Karpas-422 (cell line): ENCODE data around the gene RHOA. TPM values are rescaled to one million over a fixed set of nuclear protein-coding genes. Genes with fewer than 3 reads are reported as not detected.
"Not testable (repeated sequence)": the region's sequence is repeated elsewhere in the genome, so short reads cannot be mapped to it uniquely, and the experiment has no call there.

Experiments used
- DNase-seq: peaks from one replicate; pipeline ENCODE4 v3.0.0-alpha.2; 2015
- H2AFZ ChIP-seq: fragments of 200-600 bp; sonication (generic); 2 replicates; pipeline ENCODE4 v1.6.1; 2014; ENCODE audit warnings: antibody characterized with exemption, low read length, mixed read lengths
- H3K27ac ChIP-seq: fragments of 200-600 bp; sonication (generic); 2 replicates; pipeline ENCODE4 v1.5.1; 2014; ENCODE audit warnings: mild to moderate bottlenecking, low read length, moderate library complexity
- H3K27me3 ChIP-seq: fragments of 200-600 bp; sonication (generic); 2 replicates; pipeline ENCODE4 v1.6.1; 2014; ENCODE audit warnings: low read length, mixed read lengths
- H3K36me3 ChIP-seq: fragments of 200-600 bp; sonication (generic); 2 replicates; pipeline ENCODE4 v1.6.1; 2014; ENCODE audit warnings: low read length, mixed read lengths; ENCODE audit not compliant: insufficient read depth
- H3K4me1 ChIP-seq: fragments of 200-600 bp; sonication (generic); 2 replicates; pipeline ENCODE4 v1.6.1; 2014; ENCODE audit warnings: mild to moderate bottlenecking, low read length, mixed read lengths
- H3K4me2 ChIP-seq: fragments of 200-600 bp; sonication (generic); 2 replicates; pipeline ENCODE4 v1.6.1; 2014; ENCODE audit warnings: low read length, low read depth, mild to moderate bottlenecking; ENCODE audit not compliant: poor library complexity, severe bottlenecking
- H3K4me3 ChIP-seq: fragments of 200-600 bp; sonication (generic); 2 replicates; pipeline ENCODE4 v1.5.1; 2014; ENCODE audit warnings: mild to moderate bottlenecking, antibody characterized with exemption, low read length, mixed read lengths
- H3K79me2 ChIP-seq: fragments of 200-600 bp; sonication (generic); 2 replicates; pipeline ENCODE4 v1.6.1; 2014; ENCODE audit warnings: mild to moderate bottlenecking, low read length, mixed read lengths
- H3K9ac ChIP-seq: fragments of 200-600 bp; sonication (generic); 2 replicates; pipeline ENCODE4 v1.6.0; 2014; ENCODE audit warnings: low read length
- H3K9me2 ChIP-seq: fragments of 200-600 bp; sonication (generic), shearing (Covaris generic); replicated peaks from 2 replicates; pipeline ENCODE4 v1.6.0; 2014; ENCODE audit warnings: mild to moderate bottlenecking, low read length, moderate library complexity; ENCODE audit not compliant: insufficient read depth
- H3K9me3 ChIP-seq: fragments of 300-700, 200-600 bp; sonication (generic); 2 replicates; pipeline ENCODE4 v1.6.1; 2014; ENCODE audit warnings: low read length, mixed read lengths
- H4K20me1 ChIP-seq: fragments of 200-600 bp; sonication (generic); 2 replicates; pipeline ENCODE4 v1.6.1; 2014; ENCODE audit warnings: mild to moderate bottlenecking, antibody characterized with exemption, low read length, low read depth; ENCODE audit not compliant: insufficient read depth
- total RNA-seq: library from RNA; depleted of rRNA; stranded (reverse); fragments of >200 nt; shearing (Covaris generic); gene quantifications from 2 replicates; pipeline ENCODE4 v1.2.3, GENCODE V29; 2014; ENCODE audit warnings: low replicate concordance

RHOA gene
- total RNA-seq, 1 experiment from 2014 or later, result 281 TPM

DNA sequence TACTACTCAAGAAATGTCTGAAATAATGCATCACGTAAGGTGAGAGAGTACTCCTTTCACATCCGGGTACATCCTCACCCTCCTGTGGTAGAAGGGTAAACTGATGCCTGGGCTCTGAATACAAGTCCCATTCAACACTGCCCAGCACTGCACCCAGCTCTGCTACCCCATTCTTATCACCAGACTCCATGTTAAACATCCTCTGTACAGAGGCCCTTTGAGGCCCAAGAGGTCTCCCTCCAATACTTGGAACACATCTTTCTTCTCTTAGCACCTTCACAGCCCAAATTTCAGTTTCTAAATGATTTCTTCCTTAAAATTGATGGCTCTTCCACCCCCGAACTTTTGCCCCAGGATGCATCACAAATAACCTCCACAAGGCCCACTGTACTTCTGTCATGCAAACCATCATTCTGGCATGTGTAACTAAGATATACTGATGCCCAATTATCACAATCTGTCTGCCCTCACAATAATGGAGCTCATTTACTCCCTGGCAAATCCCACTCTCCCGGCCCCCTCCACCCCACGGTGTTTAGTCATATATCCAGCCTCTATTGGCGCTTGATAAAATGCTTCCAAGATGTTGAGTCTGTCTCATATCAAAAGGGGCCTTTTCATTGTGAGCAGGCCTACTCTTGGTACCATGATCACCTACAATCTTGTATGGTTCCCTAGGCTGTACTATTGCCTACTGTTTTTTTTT lies 41.0 kb downstream of the RHOA start:
- H2AFZ ChIP-seq, result no peak overlapping the region
- peaks cover 46% of the 10 kb centered on the region for H3K36me3 ChIP-seq
- H3K9ac ChIP-seq, result no peak overlapping the region
- H3K4me1 ChIP-seq, result no peaks in the 10 kb centered on the region
- no peaks in the 10 kb centered on the region for H3K9me2 ChIP-seq
- no peak overlapping the region for H3K27ac ChIP-seq
- H4K20me1 ChIP-seq, result peaks cover 8% of the 10 kb centered on the region; the same call in 1 of the 2 replicates
- no peaks in the 10 kb centered on the region for H3K27me3 ChIP-seq
- H3K9me3 ChIP-seq, result no peaks in the 10 kb centered on the region
- peaks cover 74% of the 10 kb centered on the region for H3K79me2 ChIP-seq
- H3K4me2 ChIP-seq, result no peak overlapping the region
- H3K4me3 ChIP-seq, result no peak overlapping the region
- no peak for DNase-seq

DNA sequence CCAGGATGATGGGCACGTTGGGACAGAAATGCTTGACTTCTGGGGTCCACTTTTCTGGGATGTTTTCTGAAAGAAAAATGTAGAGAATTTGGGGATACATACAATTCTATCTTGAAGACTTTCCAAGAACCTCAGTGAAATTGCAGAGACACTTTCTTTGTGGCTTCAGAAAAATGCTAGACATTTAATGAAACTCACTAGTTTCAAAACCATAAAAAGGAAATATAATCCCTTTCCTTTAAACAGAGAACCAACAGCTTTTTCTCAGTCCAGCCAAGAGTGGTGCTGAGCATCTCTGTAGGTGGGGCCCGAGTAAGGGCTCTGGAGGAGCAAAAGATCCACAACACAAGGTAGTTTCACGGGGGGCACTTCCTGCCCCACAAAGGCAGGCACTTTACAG lies 49.2 kb downstream of the RHOA start:
- no peak overlapping the region for H3K4me3 ChIP-seq
- H3K9me3 ChIP-seq, result no peaks in the 10 kb centered on the region
- peaks cover 16% of the 10 kb centered on the region for H3K79me2 ChIP-seq
- no peaks in the 10 kb centered on the region for H3K27me3 ChIP-seq
- no peak overlapping the region for H3K27ac ChIP-seq
- DNase-seq, result no peak
- no peak overlapping the region for H3K9ac ChIP-seq
- no peaks in the 10 kb centered on the region for H3K9me2 ChIP-seq
- peaks cover 18% of the 10 kb centered on the region for H3K4me1 ChIP-seq
- H2AFZ ChIP-seq, result no peak overlapping the region
- no peak overlapping the region for H3K4me2 ChIP-seq
- H4K20me1 ChIP-seq, result no peaks in the 10 kb centered on the region
- H3K36me3 ChIP-seq, result peaks cover 20% of the 10 kb centered on the region

DNA sequence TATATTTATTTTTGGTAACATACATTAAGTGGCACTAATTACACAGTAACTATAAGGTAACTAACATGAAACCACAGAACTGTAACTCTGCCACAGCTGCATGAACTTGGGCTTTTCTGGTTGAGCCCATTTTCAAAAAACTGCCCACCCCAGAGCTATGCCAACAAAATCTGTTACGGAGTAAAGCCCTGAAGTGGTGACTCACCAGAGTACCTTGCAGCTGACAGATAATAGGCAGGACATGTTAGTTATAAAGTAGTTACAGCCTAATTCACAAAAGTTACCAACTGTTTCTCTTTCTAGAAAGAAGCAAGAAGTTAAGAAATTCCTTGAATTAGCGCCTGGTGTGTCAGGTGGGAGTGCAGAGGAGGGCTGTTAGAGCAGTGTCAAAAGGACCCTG lies 52.2 kb downstream of the RHOA start:
- Histone ChIP-seq H4K20me1 (no peaks in the 10 kb centered on the region), H3K4me3 (peak overlapping the region; percentile 70; the same call in 1 of the 2 replicates), H3K9me3 (no peaks in the 10 kb centered on the region), H3K4me1 (peaks cover 24% of the 10 kb centered on the region), H3K27me3 (no peaks in the 10 kb centered on the region), H3K36me3 (peaks cover 21% of the 10 kb centered on the region), H3K79me2 (peaks cover 15% of the 10 kb centered on the region), H2AFZ (no peak overlapping the region), H3K27ac (peak overlapping the region; percentile 67; the same call in 1 of the 2 replicates), H3K9ac (no peak overlapping the region), H3K4me2 (peak overlapping the region; percentile 67), H3K9me2 (no peaks in the 10 kb centered on the region)
- no peak for DNase-seq

DNA sequence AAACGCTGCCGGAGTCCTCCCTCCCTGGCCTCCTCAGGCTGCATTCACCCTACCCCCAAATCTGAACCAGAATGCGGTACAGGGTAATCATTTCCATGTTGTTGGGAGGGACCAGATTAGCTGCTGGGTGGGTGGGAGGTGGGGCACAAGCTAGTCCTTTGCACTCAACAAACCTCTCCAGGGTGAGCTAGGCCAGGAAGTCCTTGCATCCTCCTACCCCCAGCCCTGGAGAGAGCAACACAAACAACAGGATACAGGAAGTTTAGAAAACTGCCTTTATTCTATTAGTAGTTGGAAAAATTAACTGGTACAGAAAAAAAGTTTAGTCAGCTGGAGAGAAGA lies 52.9 kb downstream of the RHOA start:
- no peaks in the 10 kb centered on the region for H3K27me3 ChIP-seq
- DNase-seq, result no peak
- no peaks in the 10 kb centered on the region for H4K20me1 ChIP-seq
- peak overlapping the region; percentile 67 for H3K4me2 ChIP-seq
- no peaks in the 10 kb centered on the region for H3K9me2 ChIP-seq
- H3K9ac ChIP-seq, result peak overlapping the region; percentile 76
- no peaks in the 10 kb centered on the region for H3K9me3 ChIP-seq
- peak overlapping the region; percentile 67 for H3K27ac ChIP-seq
- H3K79me2 ChIP-seq, result peaks cover 15% of the 10 kb centered on the region
- H2AFZ ChIP-seq, result no peak overlapping the region
- peaks cover 21% of the 10 kb centered on the region for H3K36me3 ChIP-seq
- H3K4me3 ChIP-seq, result peak overlapping the region; percentile 70
- H3K4me1 ChIP-seq, result peaks cover 24% of the 10 kb centered on the region

DNA sequence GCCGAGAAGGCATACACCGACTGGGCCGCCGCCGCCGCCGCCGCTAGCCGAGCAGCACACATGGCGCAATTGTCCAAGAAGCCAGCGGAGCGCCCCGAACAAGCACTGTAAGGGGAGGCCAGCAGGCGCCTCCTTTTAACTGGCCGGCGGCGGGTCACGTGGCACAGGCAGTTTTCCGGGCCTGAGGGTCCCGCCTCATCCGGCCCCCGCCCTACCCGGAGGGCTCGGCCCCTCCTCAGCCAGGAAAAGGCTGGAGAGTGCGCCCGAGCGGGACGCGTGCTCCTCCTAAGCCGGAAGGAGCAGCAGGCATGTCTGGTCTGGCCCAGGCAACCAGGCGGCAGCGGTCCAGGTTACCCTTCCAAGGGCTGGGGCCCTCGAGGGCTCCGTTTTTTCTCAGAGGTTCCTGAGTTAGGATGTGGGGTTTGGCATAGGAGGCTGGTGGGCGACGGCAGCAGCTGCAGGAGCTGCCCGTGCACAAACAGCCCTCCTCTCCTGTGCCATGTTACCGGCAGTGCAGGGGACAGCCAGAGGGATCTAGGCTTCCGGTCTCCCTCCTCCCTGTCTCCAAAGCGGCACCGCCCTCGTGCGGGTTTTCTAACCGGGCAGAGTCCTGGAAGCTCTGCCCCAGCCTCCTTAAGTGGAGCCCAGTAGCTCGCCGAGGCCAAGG lies 53.4 kb downstream of the RHOA start, which contains the start of gene GPX1:
Gene GPX1, minus strand, starts transcription at position 137 of the 667 bp plus-strand sequence. Its CDS starts 75 bp downstream, at position 62.
- H3K79me2 ChIP-seq, result peaks cover 15% of the 10 kb centered on the region
- peaks cover 17% of the 10 kb centered on the region for H3K36me3 ChIP-seq
- H3K9me2 ChIP-seq, result no peaks in the 10 kb centered on the region
- no peak within 1 kb of the TSS; the same call in 1 of the 2 replicates for H2AFZ ChIP-seq
- peak within 1 kb of the TSS; percentile 76 for H3K9ac ChIP-seq
- peak within 1 kb of the TSS; percentile 70 for H3K4me3 ChIP-seq
- H3K27me3 ChIP-seq, result no peaks in the 10 kb centered on the region
- H3K9me3 ChIP-seq, result no peaks in the 10 kb centered on the region
- DNase-seq, result peak; percentile 96
- H3K4me1 ChIP-seq, result peaks cover 24% of the 10 kb centered on the region
- H3K27ac ChIP-seq, result peak within 1 kb of the TSS; percentile 67
- H4K20me1 ChIP-seq, result no peaks in the 10 kb centered on the region
- H3K4me2 ChIP-seq, result peak within 1 kb of the TSS; percentile 67

DNA sequence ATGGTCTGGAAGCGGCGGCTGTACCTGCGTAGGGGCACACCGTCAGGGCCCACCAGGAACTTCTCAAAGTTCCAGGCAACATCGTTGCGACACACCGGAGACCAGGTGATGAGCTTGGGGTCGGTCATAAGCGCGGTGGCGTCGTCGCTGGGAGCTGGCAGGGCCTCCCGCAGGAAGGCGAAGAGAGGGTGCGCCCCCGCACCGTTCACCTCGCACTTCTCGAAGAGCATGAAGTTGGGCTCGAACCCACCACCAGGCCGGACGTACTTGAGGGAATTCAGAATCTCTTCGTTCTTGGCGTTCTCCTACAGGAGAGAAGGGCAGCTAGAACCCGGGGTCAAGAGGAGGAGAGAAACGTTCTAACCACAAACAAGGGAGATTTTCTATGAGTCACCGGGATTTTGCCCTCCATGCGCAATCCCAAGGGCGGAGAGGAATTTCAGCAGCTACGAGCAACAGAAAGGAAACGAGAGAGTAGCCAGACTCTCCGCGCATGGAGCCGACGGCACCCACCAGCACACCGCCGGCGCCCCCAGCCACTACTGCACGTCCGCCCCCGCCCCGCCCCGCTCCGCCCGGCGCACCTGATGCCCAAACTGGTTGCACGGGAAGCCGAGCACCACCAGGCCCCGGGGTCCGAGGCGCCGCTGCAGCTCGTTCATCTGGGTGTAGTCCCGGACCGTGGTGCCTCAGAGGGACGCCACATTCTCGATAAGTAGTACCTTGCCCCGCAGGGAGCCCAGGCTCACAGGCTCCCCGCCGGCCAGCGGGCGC lies 54.1 kb downstream of the RHOA start:
- H3K27ac ChIP-seq, result peak overlapping the region; percentile 67; the same call in 1 of the 2 replicates
- H3K9ac ChIP-seq, result peak overlapping the region; percentile 76
- H3K4me3 ChIP-seq, result peak overlapping the region; percentile 70
- not testable (repeated sequence) for H3K27me3 ChIP-seq, H3K9me3 ChIP-seq, H4K20me1 ChIP-seq, H2AFZ ChIP-seq, H3K9me2 ChIP-seq
- peaks cover 24% of the 10 kb centered on the region for H3K4me1 ChIP-seq
- peak; percentile 52 for DNase-seq
- peak overlapping the region; percentile 67 for H3K4me2 ChIP-seq
- peaks cover 15% of the 10 kb centered on the region for H3K79me2 ChIP-seq
- peaks cover 17% of the 10 kb centered on the region for H3K36me3 ChIP-seq

DNA sequence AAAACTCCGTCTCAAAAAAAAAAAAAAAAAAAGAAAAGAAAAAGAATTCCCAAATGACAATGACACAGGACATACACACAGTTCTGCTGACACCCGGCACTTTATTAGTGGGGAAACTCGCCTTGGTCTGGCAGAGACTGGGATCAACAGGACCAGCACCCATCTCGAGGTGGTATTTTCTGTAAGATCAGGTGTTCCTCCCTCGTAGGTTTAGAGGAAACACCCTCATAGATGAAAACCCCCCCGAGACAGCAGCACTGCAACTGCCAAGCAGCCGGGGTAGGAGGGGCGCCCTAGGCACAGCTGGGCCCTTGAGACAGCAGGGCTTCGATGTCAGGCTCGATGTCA lies 54.7 kb downstream of the RHOA start:
- not testable (repeated sequence) for H4K20me1 ChIP-seq, DNase-seq

DNA sequence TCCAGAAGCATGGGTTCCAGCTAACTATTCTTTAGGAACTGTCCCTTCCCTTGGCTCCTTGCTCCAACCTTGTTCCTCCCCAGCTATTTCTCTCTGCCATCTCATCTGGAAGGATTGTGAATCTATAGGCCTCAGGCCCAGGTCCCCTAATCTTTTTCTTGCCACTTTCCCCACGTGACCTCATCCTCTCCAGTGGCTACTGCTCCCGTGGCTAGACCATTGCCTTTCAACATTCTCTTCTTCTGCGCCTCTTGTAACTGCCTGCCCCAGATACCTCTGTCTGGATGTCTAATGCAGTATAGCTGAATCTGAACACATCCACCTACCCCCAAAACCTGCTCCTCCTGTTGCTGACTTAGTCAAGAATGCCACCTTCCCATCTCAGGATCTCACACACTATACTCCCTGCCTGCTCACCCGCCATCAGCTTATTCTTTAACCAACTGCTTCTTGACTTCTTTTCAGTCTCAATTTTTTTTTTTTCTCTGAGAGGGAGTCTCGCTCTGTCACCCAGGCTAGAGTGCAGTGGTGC lies 58.8 kb downstream of the RHOA start:
- no peaks in the 10 kb centered on the region for H3K27me3 ChIP-seq
- H3K4me1 ChIP-seq, result peaks cover 14% of the 10 kb centered on the region
- H3K4me2 ChIP-seq, result no peak overlapping the region
- no peak overlapping the region for H3K9ac ChIP-seq
- no peaks in the 10 kb centered on the region for H3K9me2 ChIP-seq
- H3K9me3 ChIP-seq, result no peaks in the 10 kb centered on the region
- no peak overlapping the region for H3K4me3 ChIP-seq
- no peak overlapping the region for H3K27ac ChIP-seq
- no peak for DNase-seq
- H3K79me2 ChIP-seq, result peaks cover 15% of the 10 kb centered on the region
- no peak overlapping the region for H2AFZ ChIP-seq
- H4K20me1 ChIP-seq, result no peaks in the 10 kb centered on the region
- peaks cover 12% of the 10 kb centered on the region for H3K36me3 ChIP-seq

More for the DNA sequence above, 54.7 kb downstream of the RHOA start:
- peaks cover 15% of the 10 kb centered on the region for H3K79me2 ChIP-seq
- not testable (repeated sequence) for H2AFZ ChIP-seq, H3K9me3 ChIP-seq, H3K9me2 ChIP-seq, H3K27ac ChIP-seq, H3K27me3 ChIP-seq
- peak overlapping the region; percentile 76; the same call in 1 of the 2 replicates for H3K9ac ChIP-seq
- H3K4me3 ChIP-seq, result peak overlapping the region; percentile 70
- peaks cover 13% of the 10 kb centered on the region for H3K36me3 ChIP-seq
- peak overlapping the region; percentile 67 for H3K4me2 ChIP-seq
- peaks cover 24% of the 10 kb centered on the region for H3K4me1 ChIP-seq
